GM12875 (cell line): ENCODE measurements around the gene UHMK1.

Source experiments
- H3K4me3 ChIP-seq: one replicate; pipeline ENCODE4 v1.5.1; 2011; ENCODE audit warnings: low read depth, low read length, control low read depth
- CTCF ChIP-seq: IDR thresholded peaks from 2 replicates; pipeline ENCODE4 v1.5.1; 2011; ENCODE audit warnings: low read depth, mild to moderate bottlenecking, control low read depth, inconsistent platforms, low read length, moderate library complexity, borderline replicate concordance; ENCODE audit not compliant: insufficient read depth

UHMK1 gene

GRCh38 chr1:162530988-162531319 is 33.3 kb downstream of the UHMK1 start:
- no peak overlapping the region for H3K4me3 ChIP-seq

GRCh38 chr1:162535501-162535900 is 37.9 kb downstream of the UHMK1 start:
- H3K4me3 ChIP-seq, result no peak overlapping the region
- TF ChIP-seq CTCF, result no peak

More at GRCh38 chr1:162530988-162531319, 33.3 kb downstream of the UHMK1 start:
- no peak for TF ChIP-seq CTCF

- no peak overlapping the region for H3K4me3 ChIP-seq
- no peak for TF ChIP-seq CTCF
These were observed 38.9 kb downstream of the UHMK1 start for GRCh38 chr1:162536511-162536910.

- H3K4me3 ChIP-seq, result no peak overlapping the region
- TF ChIP-seq CTCF, result no peak
These were observed 39.6 kb downstream of the UHMK1 start for GRCh38 chr1:162537216-162537615.

- TF ChIP-seq CTCF, result no peak
- H3K4me3 ChIP-seq, result no peak overlapping the region
These were observed 41.3 kb downstream of the UHMK1 start for GRCh38 chr1:162538815-162539431.

- no peak for TF ChIP-seq CTCF
- H3K4me3 ChIP-seq, result no peak overlapping the region
These were observed 44.1 kb downstream of the UHMK1 start for GRCh38 chr1:162541619-162542141.

GRCh38 chr1:162543228-162543627 is 45.6 kb downstream of the UHMK1 start:
- TF ChIP-seq CTCF, result no peak
- no peak overlapping the region for H3K4me3 ChIP-seq
